AG04450 (cell line): Measurements from ENCODE around the gene STN1. TPM values are rescaled to one million over a fixed set of nuclear protein-coding genes. Genes with fewer than 3 reads are reported as not detected.

Source experiments
- CTCF ChIA-PET: fragments of 300-600, 350-600 bp; formaldehyde crosslinking; extraction: SDS; loops from one replicate; lab custom pipeline; 2022; ENCODE audit warnings: antibody characterized with exemption, inconsistent platforms; lab: Charles Lee
- POLR2A ChIA-PET: fragments of 350-600 bp; formaldehyde crosslinking; extraction: SDS; loops from one replicate; lab custom pipeline; 2021; ENCODE audit warnings: antibody characterized with exemption, inconsistent platforms; lab: Yijun Ruan, JAX
- DNase-seq: peaks from one replicate; pipeline ENCODE4 v3.0.0-alpha.2; 2011; ENCODE audit warnings: low read depth, low spot score
- H3K27ac ChIP-seq: one replicate; pipeline ENCODE4 v1.5.1; 2012; ENCODE audit warnings: low read depth, low read length, control low read depth
- H3K27me3 ChIP-seq: one replicate; pipeline ENCODE4 v1.6.0; 2012; ENCODE audit warnings: low read length; ENCODE audit not compliant: control insufficient read depth, insufficient read depth
- H3K4me3 ChIP-seq: 2 replicates; pipeline ENCODE4 v1.5.1; 2011; ENCODE audit warnings: mild to moderate bottlenecking, low read depth, low read length, control low read depth
- H3K9me3 ChIP-seq: 2 replicates; pipeline ENCODE4 v1.5.1; 2012; ENCODE audit warnings: low read length; ENCODE audit not compliant: control insufficient read depth, insufficient read depth
- polyA plus RNA-seq: library from polyadenylated mRNA; depleted of rRNA; stranded (reverse); fragments of >200 nt; gene quantifications from 2 replicates; pipeline ENCODE4 v1.2.3, GENCODE V29; 2011; rRNA removed
- TF ChIP-seq, protein P1 (sequence below): IDR thresholded peaks from 2 replicates; pipeline ENCODE4 v1.5.1; 2011; ENCODE audit warnings: low read depth, low read length, control low read depth, inconsistent platforms

The STN1 gene
- polyA plus RNA-seq, 1 experiment = 19.0 TPM

DNA sequence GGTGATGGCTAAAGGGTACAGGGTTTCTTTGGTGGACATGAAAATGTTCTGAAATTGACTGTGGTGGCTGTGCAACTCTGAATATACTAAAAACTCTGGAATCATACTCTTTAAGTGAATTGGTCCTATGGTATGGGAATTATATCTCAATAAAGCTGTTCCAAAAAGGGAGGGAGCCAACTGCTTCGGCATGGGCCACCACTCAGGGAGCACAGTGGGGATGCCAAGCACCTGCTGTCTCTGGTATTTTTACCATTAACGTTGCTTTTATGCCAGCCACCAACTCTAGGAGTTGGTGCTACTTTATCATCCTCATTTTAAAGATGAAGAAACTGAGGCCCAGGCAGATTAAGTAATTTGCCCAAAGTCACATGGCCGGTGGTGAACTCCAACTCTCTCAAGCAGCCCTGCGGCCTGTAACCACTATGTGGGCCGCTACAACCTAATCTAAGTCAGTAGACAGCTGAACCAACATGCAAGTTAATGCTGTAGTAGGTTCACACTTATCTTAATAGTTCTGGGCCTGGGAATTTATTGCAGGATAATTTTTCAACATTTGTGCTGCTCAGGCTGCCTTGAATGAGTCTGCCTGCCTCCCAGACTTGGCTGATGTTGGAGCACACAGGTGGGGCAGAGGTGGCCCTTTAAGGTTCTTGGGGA, 83.4 kb downstream of the STN1 start:
- no peak for DNase-seq
- TF ChIP-seq, protein P1, sequence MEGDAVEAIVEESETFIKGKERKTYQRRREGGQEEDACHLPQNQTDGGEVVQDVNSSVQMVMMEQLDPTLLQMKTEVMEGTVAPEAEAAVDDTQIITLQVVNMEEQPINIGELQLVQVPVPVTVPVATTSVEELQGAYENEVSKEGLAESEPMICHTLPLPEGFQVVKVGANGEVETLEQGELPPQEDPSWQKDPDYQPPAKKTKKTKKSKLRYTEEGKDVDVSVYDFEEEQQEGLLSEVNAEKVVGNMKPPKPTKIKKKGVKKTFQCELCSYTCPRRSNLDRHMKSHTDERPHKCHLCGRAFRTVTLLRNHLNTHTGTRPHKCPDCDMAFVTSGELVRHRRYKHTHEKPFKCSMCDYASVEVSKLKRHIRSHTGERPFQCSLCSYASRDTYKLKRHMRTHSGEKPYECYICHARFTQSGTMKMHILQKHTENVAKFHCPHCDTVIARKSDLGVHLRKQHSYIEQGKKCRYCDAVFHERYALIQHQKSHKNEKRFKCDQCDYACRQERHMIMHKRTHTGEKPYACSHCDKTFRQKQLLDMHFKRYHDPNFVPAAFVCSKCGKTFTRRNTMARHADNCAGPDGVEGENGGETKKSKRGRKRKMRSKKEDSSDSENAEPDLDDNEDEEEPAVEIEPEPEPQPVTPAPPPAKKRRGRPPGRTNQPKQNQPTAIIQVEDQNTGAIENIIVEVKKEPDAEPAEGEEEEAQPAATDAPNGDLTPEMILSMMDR = no peak
- Histone ChIP-seq H3K4me3 (no peak overlapping the region), H3K9me3 (no peaks in the 10 kb centered on the region), H3K27me3 (no peaks in the 10 kb centered on the region), H3K27ac (peak overlapping the region; percentile 47)
- CTCF ChIA-PET = interaction anchor here (0.6 kb wide), 1 partner anchor 138 kb away, joined by 4 read pairs; no protein-coding TSS in a partner anchor
- POLR2A ChIA-PET = no interaction called here

DNA sequence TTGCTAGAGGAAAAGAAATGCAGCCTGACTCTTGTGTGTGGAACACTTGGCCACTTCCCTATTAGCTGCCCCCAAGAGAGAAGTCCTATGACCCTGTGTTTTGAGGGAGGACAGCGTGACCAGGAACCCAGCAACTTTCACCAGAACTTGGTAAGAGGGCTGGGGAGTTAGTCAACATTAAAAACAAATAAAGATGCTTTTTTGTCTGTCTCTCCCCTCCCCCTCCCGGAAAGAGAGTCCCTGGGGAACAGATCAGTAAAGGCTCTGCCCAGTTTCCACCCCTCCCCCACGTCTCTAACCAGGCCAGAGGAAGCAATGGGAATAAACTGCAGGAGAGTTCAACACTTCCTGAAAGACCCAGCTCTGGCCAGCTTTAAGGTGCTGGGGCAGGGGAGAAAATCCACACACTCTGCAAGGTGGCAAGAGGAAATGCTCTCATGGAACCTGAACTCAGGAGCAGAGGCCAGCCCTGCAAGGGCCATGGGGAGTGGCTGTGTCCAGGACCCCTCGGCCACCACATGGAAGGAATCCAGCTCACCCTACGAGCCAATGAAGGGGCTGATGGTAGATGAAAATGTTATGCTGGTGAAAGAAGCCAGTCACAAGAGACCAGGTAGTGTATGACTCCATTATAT, 84.1 kb downstream of the STN1 start:
- DNase-seq = no peak
- H3K27ac ChIP-seq = no peak overlapping the region
- CTCF ChIA-PET = interaction anchor here (1.1 kb wide), 1 partner anchor 14 kb away, joined by 3 read pairs; no protein-coding TSS in a partner anchor
- POLR2A ChIA-PET = no interaction called here
- no peaks in the 10 kb centered on the region for H3K27me3 ChIP-seq
- H3K9me3 ChIP-seq = no peaks in the 10 kb centered on the region
- TF ChIP-seq, protein P1 = no peak
- H3K4me3 ChIP-seq = no peak overlapping the region

DNA sequence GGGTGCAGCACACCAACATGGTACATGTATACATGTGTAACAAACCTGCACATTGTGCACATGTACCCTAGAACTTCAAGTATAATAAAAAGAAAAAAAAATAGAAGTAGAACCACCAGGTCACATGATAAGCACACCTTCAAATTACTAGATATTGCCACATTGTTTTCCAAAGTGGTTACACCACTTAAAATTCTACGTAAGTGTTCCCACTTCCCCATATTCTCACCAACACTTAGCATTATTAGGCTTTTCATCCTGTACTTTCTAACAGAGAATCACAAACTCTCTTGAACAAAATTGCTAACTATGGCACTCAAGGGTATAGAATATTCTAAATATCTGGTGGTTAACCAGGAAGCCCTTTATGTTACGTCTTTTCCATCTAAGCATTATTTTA, 85.2 kb downstream of the STN1 start:
- Histone ChIP-seq H3K27ac (no peak overlapping the region), H3K9me3 (no peaks in the 10 kb centered on the region), H3K27me3 (no peaks in the 10 kb centered on the region), H3K4me3 (no peak overlapping the region)
- TF ChIP-seq, protein P1 = no peak
- DNase-seq = no peak
- ChIA-PET POLR2A (no interaction called here), CTCF (no interaction called here)

Other genes starting within 250 kb of the STN1 start
- 22.9 and 27.8 TPM in 2 replicates for gene SH3PXD2A, start 62.6 kb downstream of the STN1 start, polyA plus RNA-seq
- 12.3 and 16.5 TPM in 2 replicates for gene SLK, start 49.0 kb upstream of the STN1 start, polyA plus RNA-seq
- not detected in 2 replicates for gene COL17A1, start 167.7 kb upstream of the STN1 start, polyA plus RNA-seq
- 2.6 and 3.9 TPM in 2 replicates for gene SFR1, start 204.0 kb upstream of the STN1 start, polyA plus RNA-seq